Activated CD8-positive, alpha-beta memory T cell treated with anti-CD3 and anti-CD28 coated beads, Interleukin-2, amount 50 U/mL, for 1 hour (primary cell): Measurements from ENCODE around the gene STAC2.
A peak's percentile ranks its signal among the peaks of the same experiment; 100 is the strongest.
"Not testable (repeated sequence)": the region's sequence is repeated elsewhere in the genome, so short reads cannot be mapped to it uniquely, and the experiment has no call there.

Experiments used
- DNase-seq: peaks from one replicate; pipeline ENCODE4 v3.0.0-alpha.2; 2020; ENCODE audit errors: extremely low read depth

STAC2 gene

DNA sequence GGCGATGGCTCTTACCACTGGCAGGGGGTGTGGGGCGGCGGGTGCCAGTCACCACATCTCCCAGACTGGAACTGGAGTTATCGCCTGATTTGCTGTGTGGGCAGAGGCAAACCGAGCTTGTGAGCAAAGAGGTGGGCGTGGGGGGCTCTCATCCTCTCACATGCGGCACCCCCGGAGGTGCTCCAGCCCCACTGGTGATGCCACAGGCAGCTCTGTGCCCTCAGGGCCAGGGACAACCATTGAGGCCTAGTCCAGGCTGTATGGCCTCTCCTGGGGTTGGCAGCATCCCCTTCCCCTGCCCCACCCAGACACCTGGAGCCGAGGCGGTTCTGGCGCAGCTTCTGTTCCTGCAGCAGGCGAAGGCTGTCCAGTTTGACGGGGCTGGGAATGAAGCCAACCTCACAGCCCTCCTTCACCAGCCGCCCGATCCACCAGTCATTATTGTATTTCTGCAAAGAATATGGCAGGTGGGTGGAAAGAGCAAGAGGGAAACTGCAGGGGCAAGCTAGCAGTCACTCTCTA is 39.2 kb downstream of the STAC2 start:
- DNase-seq, result no peak

- DNase-seq, result no peak
Measured at GRCh38 chr17:39183720-39184119, 42.0 kb downstream of the STAC2 start.

DNA sequence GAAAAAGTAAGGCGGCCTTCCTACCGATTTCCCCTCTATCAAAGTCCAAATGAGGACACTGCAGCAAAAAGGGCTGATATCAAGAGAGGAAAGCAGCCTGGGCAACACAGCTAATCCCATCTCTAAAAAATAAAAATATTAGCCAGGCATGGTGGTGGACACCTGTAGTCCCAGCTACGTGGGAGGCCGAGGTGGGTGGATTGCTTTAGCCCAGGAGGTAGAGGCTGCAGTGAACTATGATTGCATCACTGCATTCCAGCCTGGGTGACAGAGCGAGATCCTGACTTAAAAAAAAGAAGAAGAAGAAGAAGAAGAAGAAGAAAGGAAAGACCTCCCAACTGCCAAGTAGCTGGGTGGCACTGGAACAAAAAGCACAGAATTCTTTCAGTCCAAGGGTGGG is 42.7 kb downstream of the STAC2 start:
- no peak for DNase-seq

DNA sequence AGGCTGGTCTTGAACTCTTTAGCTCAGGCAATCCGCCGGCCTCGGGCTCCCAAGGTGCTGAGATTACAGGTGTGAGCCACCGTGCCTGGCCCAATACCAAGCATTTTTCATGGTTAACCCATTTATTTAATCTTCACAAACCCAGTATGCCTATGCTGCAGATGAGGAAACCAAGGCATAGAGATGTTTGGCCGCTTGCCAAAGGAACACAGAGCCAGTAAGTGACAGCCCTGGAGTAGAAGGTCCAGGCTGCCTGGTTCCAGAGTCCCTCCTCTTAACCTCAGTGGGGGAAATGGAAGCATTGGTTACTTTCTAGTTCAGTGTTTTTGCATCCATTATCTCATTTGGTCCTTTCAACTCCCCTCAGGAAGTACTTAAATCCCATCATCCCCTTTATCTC is 44.4 kb downstream of the STAC2 start:
- no peak for DNase-seq

GRCh38 chr17:39178536-39178935 is 47.2 kb downstream of the STAC2 start:
- no peak for DNase-seq

GRCh38 chr17:39177256-39177655 is 48.5 kb downstream of the STAC2 start:
- DNase-seq, result no peak

- DNase-seq, result no peak
Measured at GRCh38 chr17:39175695-39176093, 50.1 kb downstream of the STAC2 start.

GRCh38 chr17:39174920-39175694 is 50.6 kb downstream of the STAC2 start:
- DNase-seq, result peak; percentile 53

DNA sequence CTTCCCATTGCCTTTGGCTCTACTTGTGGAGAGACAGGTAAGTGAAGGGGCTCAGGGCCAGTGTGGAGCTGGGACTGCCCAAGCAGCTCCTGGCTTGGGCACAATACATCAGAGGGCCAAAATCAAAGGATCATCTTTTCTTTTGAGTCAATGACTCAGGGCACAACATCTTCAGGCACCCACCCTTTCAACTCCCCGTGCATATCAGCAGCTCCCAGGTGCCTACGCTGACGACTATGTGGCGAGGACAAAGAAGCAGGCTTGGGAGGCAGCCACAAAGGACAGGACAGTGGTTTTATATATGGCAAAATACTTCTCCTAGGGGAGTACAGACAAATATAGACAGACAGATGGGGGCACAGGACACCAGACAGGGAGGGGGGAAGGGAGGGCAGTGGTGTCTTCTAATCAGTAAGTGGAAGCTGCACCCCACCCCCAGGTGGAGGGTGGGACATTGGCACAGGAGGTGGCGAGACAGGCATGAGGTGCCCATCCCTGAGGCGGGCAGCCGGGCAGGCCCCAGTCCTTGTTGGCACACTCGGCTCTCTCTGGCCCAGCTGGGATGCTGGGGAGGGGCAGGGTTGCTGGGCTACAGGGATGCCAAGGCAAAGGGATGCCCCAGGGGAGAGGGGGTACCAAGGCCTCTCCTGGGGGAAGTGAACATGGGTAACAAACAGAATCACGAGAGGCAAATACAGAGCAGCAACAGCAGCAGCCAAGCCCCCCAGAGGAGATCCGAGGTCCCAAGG is 52.0 kb downstream of the STAC2 start:
- DNase-seq, result no peak

DNA sequence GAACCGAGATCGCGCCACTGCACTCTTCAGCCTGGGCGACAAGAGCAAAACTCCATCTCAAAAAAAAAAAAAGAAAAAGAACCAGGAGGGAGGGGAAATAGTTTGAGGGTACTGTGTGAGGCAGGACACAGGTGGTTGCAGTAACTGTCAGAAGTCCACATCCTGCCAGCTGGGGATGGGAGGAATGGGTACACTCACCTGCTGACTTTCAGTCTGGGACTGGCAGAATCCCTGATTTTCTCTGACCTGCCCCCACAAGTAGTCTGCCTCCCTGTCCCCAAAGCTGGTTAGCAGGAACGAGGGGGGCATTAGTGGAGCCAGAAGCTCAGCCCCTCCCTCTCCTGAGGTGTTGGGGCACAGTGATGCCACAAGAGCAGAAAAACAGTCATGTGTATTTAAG is 52.7 kb downstream of the STAC2 start:
- no peak for DNase-seq

GRCh38 chr17:39171933-39172332 is 53.8 kb downstream of the STAC2 start:
- no peak for DNase-seq

DNA sequence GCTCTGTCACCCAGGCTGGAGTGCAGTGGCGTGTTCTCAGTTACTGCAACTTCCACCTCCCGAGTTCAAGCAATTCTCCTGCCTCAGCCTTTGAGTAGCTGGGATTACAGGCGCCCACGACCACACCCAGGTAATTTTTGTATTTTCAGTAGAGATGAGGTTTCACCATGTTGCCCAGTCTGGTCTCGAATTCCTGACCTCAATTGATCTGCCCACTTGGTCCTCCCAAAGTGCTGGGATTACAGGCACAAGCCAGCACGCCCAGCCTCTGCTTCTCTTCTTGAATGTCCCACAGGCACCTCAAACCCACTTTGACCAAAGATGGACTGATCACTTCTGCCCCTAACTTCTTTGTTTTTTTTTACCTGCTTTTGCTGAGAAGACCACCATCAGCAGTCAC is 55.2 kb downstream of the STAC2 start:
- no peak for DNase-seq

GRCh38 chr17:39170109-39170508 is 55.6 kb downstream of the STAC2 start:
- no peak for DNase-seq

- DNase-seq, result no peak
Measured at GRCh38 chr17:39169518-39169917, 56.2 kb downstream of the STAC2 start.

- DNase-seq, result no peak
Measured at GRCh38 chr17:39169101-39169500, 56.6 kb downstream of the STAC2 start.

GRCh38 chr17:39168503-39168902 is 57.2 kb downstream of the STAC2 start:
- DNase-seq, result not testable (repeated sequence)

DNA sequence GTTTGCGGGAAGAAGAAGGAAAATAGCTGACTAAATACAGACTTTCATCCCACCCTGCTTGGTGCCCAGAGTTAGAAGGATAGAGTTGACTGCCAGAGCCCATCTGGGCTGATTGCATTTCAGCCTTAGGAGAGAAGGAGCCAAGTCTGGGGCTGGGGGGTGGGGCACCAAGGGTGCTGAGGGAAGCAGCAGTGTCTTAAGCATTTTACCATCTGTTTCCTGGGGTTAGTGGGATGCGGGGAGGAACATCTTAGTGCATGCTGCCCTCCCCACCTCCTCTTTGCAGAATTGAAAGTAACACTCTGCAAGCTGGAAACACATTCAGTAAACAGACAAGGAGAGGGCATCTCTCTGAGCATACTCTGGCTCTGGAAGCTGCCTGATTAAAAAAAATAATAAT is 58.3 kb downstream of the STAC2 start:
- no peak for DNase-seq

- DNase-seq, result no peak
Measured at GRCh38 chr17:39166437-39167335, 59.1 kb downstream of the STAC2 start.

- no peak for DNase-seq
Measured at GRCh38 chr17:39165841-39166349, 59.9 kb downstream of the STAC2 start, which contains the start of gene ARL5C. ARL5C (minus strand) TSS chr17:39166161; CDS start chr17:39165760, 401 bp downstream.

- no peak for DNase-seq
Measured at GRCh38 chr17:39165178-39165840, 60.4 kb downstream of the STAC2 start.

DNA sequence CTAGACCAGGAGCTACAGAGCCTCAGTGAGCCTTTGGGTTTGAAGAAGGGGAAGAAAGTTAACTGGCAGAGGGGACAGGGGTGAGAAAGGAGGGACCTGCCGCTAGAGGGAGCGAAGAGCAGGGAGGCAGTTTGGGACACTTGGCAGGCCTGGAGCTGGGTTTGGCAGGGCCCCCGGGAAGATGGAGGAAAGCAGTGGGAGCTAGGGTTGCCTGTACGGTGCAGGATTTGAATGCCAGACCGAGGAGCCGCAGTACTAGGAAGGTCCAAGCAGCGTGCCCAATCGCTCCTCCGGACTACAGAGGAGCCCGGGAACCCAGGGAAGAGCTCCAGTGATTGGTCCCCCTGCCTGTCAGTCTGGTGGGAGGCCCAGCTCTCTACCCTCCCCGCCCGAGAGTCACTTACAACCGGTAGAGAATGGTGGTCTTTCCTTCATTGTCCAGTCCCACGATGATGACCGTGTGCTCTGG is 61.0 kb downstream of the STAC2 start:
- peak; percentile 46 for DNase-seq
